Duodenal mucosa (tissue), 2 donors: Measurements from ENCODE around the gene DDX42.
"Not testable (repeated sequence)": the region's sequence is repeated elsewhere in the genome, so short reads cannot be mapped to it uniquely, and the experiment has no call there.

Experiments used
- H3K27ac ChIP-seq: one replicate; pipeline ENCODE4 v1.7.0; 2013; ENCODE audit warnings: low read depth, low read length
- H3K27me3 ChIP-seq, 2 donors: one replicate each; pipeline ENCODE4 v1.7.0; 2013; ENCODE audit warnings: low read length in 2 of 2, control low read depth in 1 of 2; ENCODE audit not compliant: insufficient read depth in 2 of 2, control insufficient read depth in 1 of 2
- H3K36me3 ChIP-seq, 2 donors: one replicate each; pipeline ENCODE4 v1.7.0; 2013; ENCODE audit warnings: low read length in 2 of 2, control low read depth in 1 of 2; ENCODE audit not compliant: insufficient read depth in 2 of 2, control insufficient read depth in 1 of 2
- H3K4me1 ChIP-seq, 2 donors: one replicate each; pipeline ENCODE4 v1.7.0; 2013; ENCODE audit warnings: low read length in 2 of 2, control low read depth in 1 of 2; ENCODE audit not compliant: insufficient read depth in 2 of 2, control insufficient read depth in 1 of 2
- H3K4me3 ChIP-seq, 2 donors: one replicate each; pipeline ENCODE4 v1.7.0; 2013; ENCODE audit warnings: low read length in 2 of 2, low read depth in 1 of 2
- H3K9ac ChIP-seq, 2 donors: one replicate each; pipeline ENCODE4 v1.7.0; 2013; ENCODE audit warnings: low read length in 2 of 2, low read depth in 1 of 2
- H3K9me3 ChIP-seq, 2 donors: one replicate each; pipeline ENCODE4 v1.7.0; 2013; ENCODE audit warnings: low read length in 2 of 2, control low read depth in 1 of 2; ENCODE audit not compliant: control insufficient read depth in 1 of 2

DDX42 gene

GRCh38 chr17:63775420-63775819 lies 1.4 kb downstream of the DDX42 start:
- Histone ChIP-seq H3K9ac (peak overlapping the region; percentile 87 to 90), H3K36me3 (peaks cover 9 to 14% of the 10 kb centered on the region in 2 donors), H3K9me3 (no peaks in the 10 kb centered on the region), H3K4me1 (peaks cover 21 to 24% of the 10 kb centered on the region in 2 donors), H3K27ac (no peak overlapping the region), H3K4me3 (peak overlapping the region; percentile 91 to 93), H3K27me3 (no peaks in the 10 kb centered on the region)

GRCh38 chr17:63780507-63780906 lies 6.5 kb downstream of the DDX42 start:
- no peak overlapping the region for H3K27ac ChIP-seq
- H3K4me3 ChIP-seq: no peak overlapping the region
- peaks cover 16 to 26% of the 10 kb centered on the region in 2 donors for H3K36me3 ChIP-seq
- H3K27me3 ChIP-seq: no peaks in the 10 kb centered on the region
- no peak overlapping the region for H3K9ac ChIP-seq
- H3K9me3 ChIP-seq: no peaks in the 10 kb centered on the region
- peaks cover 8 to 14% of the 10 kb centered on the region in 2 donors for H3K4me1 ChIP-seq

GRCh38 chr17:63780928-63781327 lies 7.0 kb downstream of the DDX42 start:
- Histone ChIP-seq H3K27me3 (no peaks in the 10 kb centered on the region), H3K27ac (no peak overlapping the region), H3K4me1 (peaks cover 3 to 11% of the 10 kb centered on the region in 2 donors), H3K9ac (no peak overlapping the region), H3K4me3 (no peak overlapping the region), H3K9me3 (no peaks in the 10 kb centered on the region), H3K36me3 (peaks cover 19 to 26% of the 10 kb centered on the region in 2 donors)

- H3K27ac ChIP-seq: no peak overlapping the region
- no peaks in the 10 kb centered on the region for H3K9me3 ChIP-seq
- H3K9ac ChIP-seq: no peak overlapping the region
- H3K27me3 ChIP-seq: no peaks in the 10 kb centered on the region
- peaks cover 0 to 6% of the 10 kb centered on the region in 2 donors for H3K4me1 ChIP-seq
- no peak overlapping the region for H3K4me3 ChIP-seq
- peaks cover 19 to 29% of the 10 kb centered on the region in 2 donors for H3K36me3 ChIP-seq
These were observed 9.6 kb downstream of the DDX42 start for GRCh38 chr17:63783522-63783921.

GRCh38 chr17:63785556-63785955 lies 11.6 kb downstream of the DDX42 start:
- no peaks in the 10 kb centered on the region for H3K27me3 ChIP-seq
- no peak overlapping the region for H3K9ac ChIP-seq
- no peak overlapping the region for H3K27ac ChIP-seq
- no peaks in the 10 kb centered on the region for H3K9me3 ChIP-seq
- H3K4me3 ChIP-seq: no peak overlapping the region
- peaks cover 17 to 43% of the 10 kb centered on the region in 2 donors for H3K36me3 ChIP-seq
- peaks cover 0 to 1% of the 10 kb centered on the region in 2 donors for H3K4me1 ChIP-seq

- Histone ChIP-seq H3K9ac (no peak overlapping the region), H3K27ac (no peak overlapping the region), H3K4me3 (no peak overlapping the region), H3K9me3 (no peaks in the 10 kb centered on the region), H3K4me1 (no peaks in the 10 kb centered on the region), H3K36me3 (peaks cover 17 to 43% of the 10 kb centered on the region in 2 donors), H3K27me3 (no peaks in the 10 kb centered on the region)
These were observed 12.1 kb downstream of the DDX42 start for GRCh38 chr17:63786117-63786516.

GRCh38 chr17:63786971-63787711 lies 13.2 kb downstream of the DDX42 start:
- no peaks in the 10 kb centered on the region for H3K9me3 ChIP-seq
- no peaks in the 10 kb centered on the region for H3K27me3 ChIP-seq
- H3K36me3 ChIP-seq: peaks cover 17 to 48% of the 10 kb centered on the region in 2 donors
- H3K9ac ChIP-seq: no peak overlapping the region
- no peak overlapping the region for H3K4me3 ChIP-seq
- no peak overlapping the region for H3K27ac ChIP-seq
- H3K4me1 ChIP-seq: no peaks in the 10 kb centered on the region

GRCh38 chr17:63790057-63790456 lies 16.1 kb downstream of the DDX42 start:
- H3K36me3 ChIP-seq: peaks cover 22 to 64% of the 10 kb centered on the region in 2 donors
- no peaks in the 10 kb centered on the region for H3K9me3 ChIP-seq
- no peak overlapping the region for H3K27ac ChIP-seq
- no peak overlapping the region for H3K9ac ChIP-seq
- H3K4me3 ChIP-seq: no peak overlapping the region
- no peaks in the 10 kb centered on the region for H3K27me3 ChIP-seq
- H3K4me1 ChIP-seq: no peaks in the 10 kb centered on the region

GRCh38 chr17:63792055-63792729 lies 18.2 kb downstream of the DDX42 start:
- Histone ChIP-seq H3K27ac (no peak overlapping the region), H3K4me3 (no peak overlapping the region), H3K36me3 (peaks cover 28 to 80% of the 10 kb centered on the region in 2 donors), H3K9me3 (no peaks in the 10 kb centered on the region), H3K27me3 (no peaks in the 10 kb centered on the region), H3K9ac (no peak overlapping the region), H3K4me1 (no peaks in the 10 kb centered on the region)

GRCh38 chr17:63796375-63796774 lies 22.4 kb downstream of the DDX42 start:
- H3K4me1 ChIP-seq, H3K4me3 ChIP-seq, H3K27me3 ChIP-seq, H3K27ac ChIP-seq, H3K9ac ChIP-seq, H3K9me3 ChIP-seq: not testable (repeated sequence)
- H3K36me3 ChIP-seq: peaks cover 48 to 95% of the 10 kb centered on the region in 2 donors
